GM12878 (cell line): ENCODE measurements around the gene UNG. TPM values are rescaled to one million over a fixed set of nuclear protein-coding genes. Genes with fewer than 3 reads are reported as not detected.

Experiments used
- ASH2L ChIP-seq: fragments of 300-600, 200-600 bp; sonication (generic); IDR thresholded peaks from 2 replicates; pipeline ENCODE4 v1.6.1; 2017; ENCODE audit warnings: low read depth, mild to moderate bottlenecking, borderline replicate concordance
- CBX3 ChIP-seq: fragments of 200-600 bp; sonication (generic); IDR thresholded peaks from 2 replicates; pipeline ENCODE4 v1.6.1; 2016; ENCODE audit warnings: low read depth, borderline replicate concordance
- E4F1 ChIP-seq: fragments of 450-650 bp; IDR thresholded peaks from 2 replicates; pipeline ENCODE4 v1.6.1; 2018; ENCODE audit warnings: borderline replicate concordance, mild to moderate bottlenecking; ENCODE audit not compliant: partially characterized antibody
- FOS ChIP-seq: IDR thresholded peaks from 3 replicates; pipeline ENCODE4 v1.6.1; 2011; ENCODE audit warnings: borderline replicate concordance; ENCODE audit not compliant: insufficient read length; ENCODE audit errors: extremely low read depth
- HCFC1 ChIP-seq: fragments of 150-350 bp; IDR thresholded peaks from 2 replicates; pipeline ENCODE4 v1.6.1; 2014; ENCODE audit warnings: low read length
- KDM1A ChIP-seq: fragments of 200-600 bp; sonication (generic); IDR thresholded peaks from 2 replicates; pipeline ENCODE4 v1.6.1; 2016; ENCODE audit warnings: borderline replicate concordance
- LARP7 ChIP-seq: fragments of 450-650 bp; IDR thresholded peaks from 2 replicates; pipeline ENCODE4 v1.6.1; 2017; ENCODE audit warnings: mild to moderate bottlenecking
- MEF2B ChIP-seq: fragments of 450-650 bp; IDR thresholded peaks from 2 replicates; pipeline ENCODE4 v1.6.1; 2018; ENCODE audit warnings: mild to moderate bottlenecking, moderate library complexity; ENCODE audit not compliant: partially characterized antibody, poor library complexity, severe bottlenecking
- MTA2 ChIP-seq: fragments of 450-650 bp; IDR thresholded peaks from 2 replicates; pipeline ENCODE4 v1.6.1; 2016; ENCODE audit warnings: low read depth, mild to moderate bottlenecking, moderate library complexity
- NFXL1 ChIP-seq: fragments of 450-650 bp; IDR thresholded peaks from 2 replicates; pipeline ENCODE4 v1.6.1; 2017; ENCODE audit warnings: antibody characterized with exemption, mild to moderate bottlenecking, borderline replicate concordance
- PML ChIP-seq: IDR thresholded peaks from 2 replicates; pipeline ENCODE4 v1.6.1; 2012; ENCODE audit warnings: low read length, inconsistent platforms
- POLR2A ChIP-seq: IDR thresholded peaks from 2 replicates; pipeline ENCODE4 v1.6.1; 2011; ENCODE audit warnings: low read depth, mild to moderate bottlenecking, low read length
- RAD51 ChIP-seq: fragments of 450-650 bp; IDR thresholded peaks from 2 replicates; pipeline ENCODE4 v1.6.1; 2016; ENCODE audit warnings: moderate library complexity, mild to moderate bottlenecking, inconsistent platforms
- RELA ChIP-seq: fragments of 450-650 bp; IDR thresholded peaks from 2 replicates; pipeline ENCODE4 v1.8.0; 2014; ENCODE audit warnings: borderline replicate concordance; ENCODE audit not compliant: partially characterized antibody
- SIN3A ChIP-seq: IDR thresholded peaks from 2 replicates; pipeline ENCODE4 v1.6.1; 2012; ENCODE audit warnings: low read depth, low read length, improper control_type of control experiment
- SMAD1 ChIP-seq: fragments of 450-650 bp; IDR thresholded peaks from 2 replicates; pipeline ENCODE4 v1.6.1; 2018; ENCODE audit warnings: mild to moderate bottlenecking, low read depth; ENCODE audit not compliant: partially characterized antibody
- SMAD5 ChIP-seq: IDR thresholded peaks from 2 replicates; pipeline ENCODE4 v1.6.1; 2016; ENCODE audit warnings: antibody characterized with exemption, low read depth
- SMC3 ChIP-seq: IDR thresholded peaks from 2 replicates; pipeline ENCODE4 v1.6.1; 2011; ENCODE audit warnings: low read length, improper control_type of control experiment, borderline replicate concordance
- SUZ12 ChIP-seq: fragments of 200-600 bp; sonication (generic); IDR thresholded peaks from one replicate; pipeline ENCODE4 v1.6.1; 2018; ENCODE audit warnings: antibody characterized with exemption, mild to moderate bottlenecking; ENCODE audit not compliant: unreplicated experiment
- TCF7 ChIP-seq: IDR thresholded peaks from 2 replicates; pipeline ENCODE4 v1.6.1; 2014; ENCODE audit warnings: antibody characterized with exemption, borderline replicate concordance
- polyA plus RNA-seq, 11 experiments: library from polyadenylated mRNA; depleted of rRNA in 4 of 11; unstranded in 6 of 11; stranded (reverse) in 5 of 11; fragments of >200 nt; fragmentation: Nextera tagmentation in 4 of 11; fragmentation: Illumina TruSeq in 1 of 11; extraction: Ambion mirVana in 4 of 11; extraction: Trizol in 1 of 11; gene quantifications; 1 replicate in 1 of 11; 2 replicates in 10 of 11; pipeline versions ENCODE4 v1.2.1 to v1.2.3, GENCODE V29; 2011 to 2016; ENCODE audit warnings: inconsistent platforms in 2 of 11, missing spikeins in 2 of 11, low read depth in 1 of 11
- total RNA-seq, 4 experiments: library from RNA; depleted of rRNA in 3 of 4; stranded (reverse); fragments of >200 nt in 3 of 4; fragmentation: Illumina TruSeq in 1 of 4; extraction: Trizol in 1 of 4; gene quantifications; 2 replicates each; pipeline versions ENCODE4 v1.2.1 to v1.2.3, GENCODE V29; 2013 to 2021
- TF ChIP-seq, protein P1 (sequence below): fragments of 150-350 bp; IDR thresholded peaks from 2 replicates; pipeline ENCODE4 v1.6.1; 2016; ENCODE audit warnings: low read depth, low read length
- TF ChIP-seq, protein P2 (sequence below): IDR thresholded peaks from 2 replicates; pipeline ENCODE4 v1.6.1; 2011; ENCODE audit warnings: mild to moderate bottlenecking, low read depth, low read length, moderate library complexity; ENCODE audit not compliant: insufficient replicate concordance
- TF ChIP-seq, protein P3 (sequence below): IDR thresholded peaks from 2 replicates; pipeline ENCODE4 v1.6.1; 2011; ENCODE audit warnings: low read depth, mild to moderate bottlenecking, low read length, moderate library complexity, borderline replicate concordance; ENCODE audit errors: extremely low read depth

Gene UNG
- total and polyA plus RNA-seq, 10 of the 15 experiments (the other 5 are each of a cell fraction or from before 2014, with no cell fraction given): 9.5 to 81.9 (median 48.2) TPM

GRCh38 chr12:109093022-109093918, 4.1 kb upstream of the UNG start, which contains the start of gene ALKBH2 (continued):
- TF ChIP-seq MEF2B: peak; percentile 68
- TF ChIP-seq SIN3A: peak; percentile 77; the same call in 1 of the 2 replicates
- peak; percentile 97 for TF ChIP-seq POLR2A
- TF ChIP-seq, protein P1, sequence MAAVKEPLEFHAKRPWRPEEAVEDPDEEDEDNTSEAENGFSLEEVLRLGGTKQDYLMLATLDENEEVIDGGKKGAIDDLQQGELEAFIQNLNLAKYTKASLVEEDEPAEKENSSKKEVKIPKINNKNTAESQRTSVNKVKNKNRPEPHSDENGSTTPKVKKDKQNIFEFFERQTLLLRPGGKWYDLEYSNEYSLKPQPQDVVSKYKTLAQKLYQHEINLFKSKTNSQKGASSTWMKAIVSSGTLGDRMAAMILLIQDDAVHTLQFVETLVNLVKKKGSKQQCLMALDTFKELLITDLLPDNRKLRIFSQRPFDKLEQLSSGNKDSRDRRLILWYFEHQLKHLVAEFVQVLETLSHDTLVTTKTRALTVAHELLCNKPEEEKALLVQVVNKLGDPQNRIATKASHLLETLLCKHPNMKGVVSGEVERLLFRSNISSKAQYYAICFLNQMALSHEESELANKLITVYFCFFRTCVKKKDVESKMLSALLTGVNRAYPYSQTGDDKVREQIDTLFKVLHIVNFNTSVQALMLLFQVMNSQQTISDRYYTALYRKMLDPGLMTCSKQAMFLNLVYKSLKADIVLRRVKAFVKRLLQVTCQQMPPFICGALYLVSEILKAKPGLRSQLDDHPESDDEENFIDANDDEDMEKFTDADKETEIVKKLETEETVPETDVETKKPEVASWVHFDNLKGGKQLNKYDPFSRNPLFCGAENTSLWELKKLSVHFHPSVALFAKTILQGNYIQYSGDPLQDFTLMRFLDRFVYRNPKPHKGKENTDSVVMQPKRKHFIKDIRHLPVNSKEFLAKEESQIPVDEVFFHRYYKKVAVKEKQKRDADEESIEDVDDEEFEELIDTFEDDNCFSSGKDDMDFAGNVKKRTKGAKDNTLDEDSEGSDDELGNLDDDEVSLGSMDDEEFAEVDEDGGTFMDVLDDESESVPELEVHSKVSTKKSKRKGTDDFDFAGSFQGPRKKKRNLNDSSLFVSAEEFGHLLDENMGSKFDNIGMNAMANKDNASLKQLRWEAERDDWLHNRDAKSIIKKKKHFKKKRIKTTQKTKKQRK: no peak
- no peak; the same call in 1 of the 2 replicates for TF ChIP-seq HCFC1
- peak; percentile 70 for TF ChIP-seq SMC3
- peak; percentile 41 for TF ChIP-seq E4F1
- no peak for TF ChIP-seq ASH2L
- TF ChIP-seq LARP7: peak; percentile 56; the same call in 1 of the 2 replicates
- TF ChIP-seq, protein P2, sequence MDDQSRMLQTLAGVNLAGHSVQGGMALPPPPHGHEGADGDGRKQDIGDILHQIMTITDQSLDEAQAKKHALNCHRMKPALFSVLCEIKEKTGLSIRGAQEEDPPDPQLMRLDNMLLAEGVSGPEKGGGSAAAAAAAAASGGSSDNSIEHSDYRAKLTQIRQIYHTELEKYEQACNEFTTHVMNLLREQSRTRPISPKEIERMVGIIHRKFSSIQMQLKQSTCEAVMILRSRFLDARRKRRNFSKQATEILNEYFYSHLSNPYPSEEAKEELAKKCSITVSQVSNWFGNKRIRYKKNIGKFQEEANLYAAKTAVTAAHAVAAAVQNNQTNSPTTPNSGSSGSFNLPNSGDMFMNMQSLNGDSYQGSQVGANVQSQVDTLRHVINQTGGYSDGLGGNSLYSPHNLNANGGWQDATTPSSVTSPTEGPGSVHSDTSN: no peak
- no peak for TF ChIP-seq SUZ12
- TF ChIP-seq CBX3: no peak
- peak; percentile 85; the same call in 1 of the 2 replicates for TF ChIP-seq PML
- TF ChIP-seq SMAD1: peak; percentile 55
- TF ChIP-seq, protein P3, sequence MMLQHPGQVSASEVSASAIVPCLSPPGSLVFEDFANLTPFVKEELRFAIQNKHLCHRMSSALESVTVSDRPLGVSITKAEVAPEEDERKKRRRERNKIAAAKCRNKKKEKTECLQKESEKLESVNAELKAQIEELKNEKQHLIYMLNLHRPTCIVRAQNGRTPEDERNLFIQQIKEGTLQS: peak; percentile 25; the same call in 1 of the 2 replicates
- TF ChIP-seq FOS: no peak
- peak; percentile 76; the same call in 1 of the 2 replicates for TF ChIP-seq SMAD5
- TF ChIP-seq KDM1A: no peak
- TF ChIP-seq RAD51: peak; percentile 48; the same call in 1 of the 2 replicates
- TF ChIP-seq NFXL1: 0 out of 2 replicates have a peak, but pooled peaks have one; percentile 52
- TF ChIP-seq MTA2: peak; percentile 36
- TF ChIP-seq TCF7: no peak
- no peak for TF ChIP-seq RELA
